A673 (cell line): Measurements from ENCODE around the gene M1AP. TPM values are rescaled to one million over a fixed set of nuclear protein-coding genes. Genes with fewer than 3 reads are reported as not detected.

Experiments
- BruUV-seq: library from RNA; stranded (reverse); fragments of 400-500 nt; replicated peaks from 2 replicates; lab custom pipeline; 2021; lab: Mats Ljungman, UMichigan
- CTCF ChIA-PET: fragments of 300-600 bp; sonication (Branson Sonifier 250); formaldehyde crosslinking; loops from one replicate; lab custom pipeline; 2022; ENCODE audit warnings: antibody characterized with exemption; lab: Charles Lee
- POLR2A ChIA-PET: fragments of 300-600 bp; sonication (Branson Sonifier 250); formaldehyde crosslinking; loops from one replicate; lab custom pipeline; 2022; ENCODE audit warnings: antibody characterized with exemption; ENCODE audit not compliant: low non-redundant PET; lab: Charles Lee
- DNase-seq: peaks from one replicate; pipeline ENCODE4 v3.0.0-alpha.2; 2015; ENCODE audit warnings: low spot score
- H3K27ac ChIP-seq: fragments of 200-600 bp; sonication (generic); 2 replicates; pipeline ENCODE4 v1.5.1; 2016; ENCODE audit warnings: mixed run types, low read depth, mild to moderate bottlenecking, mixed read lengths, antibody characterized with exemption, low read length; ENCODE audit not compliant: poor library complexity, severe bottlenecking
- H3K27me3 ChIP-seq: fragments of 200-600 bp; sonication (generic); replicated peaks from 2 replicates; pipeline ENCODE4 v1.6.1; 2017; ENCODE audit warnings: mixed run types, low read depth, mild to moderate bottlenecking, mixed read lengths, antibody characterized with exemption, low read length; ENCODE audit not compliant: insufficient read depth, poor library complexity
- H3K36me3 ChIP-seq: fragments of 200-600 bp; sonication (generic); 2 replicates; pipeline ENCODE4 v1.6.1; 2016; ENCODE audit warnings: mixed run types, mild to moderate bottlenecking, mixed read lengths, antibody characterized with exemption, low read length; ENCODE audit not compliant: insufficient read depth, poor library complexity, severe bottlenecking
- H3K4me1 ChIP-seq: fragments of 200-600 bp; sonication (generic); 2 replicates; pipeline ENCODE4 v1.6.1; 2017; ENCODE audit warnings: mixed run types, mild to moderate bottlenecking, mixed read lengths, antibody characterized with exemption, low read length; ENCODE audit not compliant: insufficient read depth, poor library complexity, severe bottlenecking
- H3K4me3 ChIP-seq: fragments of 200-600 bp; sonication (generic); 2 replicates; pipeline ENCODE4 v1.5.1; 2016; ENCODE audit warnings: low read depth, mixed run types, mild to moderate bottlenecking, mixed read lengths, low read length; ENCODE audit not compliant: poor library complexity, severe bottlenecking
- H3K9me3 ChIP-seq: fragments of 200-600 bp; sonication (generic); 2 replicates; pipeline ENCODE4 v1.6.1; 2016; ENCODE audit warnings: mixed run types, low read depth, mild to moderate bottlenecking, mixed read lengths, antibody characterized with exemption, low read length; ENCODE audit not compliant: poor library complexity, severe bottlenecking
- EZH2 ChIP-seq: fragments of 200-600 bp; sonication (generic); IDR thresholded peaks from 2 replicates; pipeline ENCODE4 v1.6.1; 2017; ENCODE audit warnings: borderline replicate concordance, low read depth, mild to moderate bottlenecking, mixed read lengths, antibody characterized with exemption, low read length; ENCODE audit not compliant: poor library complexity, severe bottlenecking
- intact Hi-C: fragments of 100-400 bp; cut with micrococcal nuclease; formaldehyde crosslinking; loops from one replicate; pipeline ENCODE4 v1.10.0; 2022; ENCODE audit not compliant: unreplicated experiment
- total RNA-seq: library from RNA; stranded (reverse); gene quantifications from 2 replicates; pipeline ENCODE4 v1.2.3, GENCODE V29; 2021
- TF ChIP-seq, protein P1 (sequence below): fragments of 300-800, 200-600 bp; sonication (generic); conservative IDR thresholded peaks from 2 replicates; pipeline ENCODE4 v1.5.1; 2017; ENCODE audit warnings: low read depth, mild to moderate bottlenecking, antibody characterized with exemption, low read length, moderate library complexity, mixed read lengths

The M1AP gene
- total RNA-seq, 1 experiment from 2014 or later, result not detected

GRCh38 chr2:74668087-74668486 is 20.0 kb upstream of the M1AP start:
- no peak for DNase-seq
- BruUV-seq, result no TSS peak
- intact Hi-C loops, result no loop called here
- no peak overlapping the region for H3K27ac ChIP-seq
- H3K9me3 ChIP-seq, result no peaks in the 10 kb centered on the region
- no peak overlapping the region for H3K4me3 ChIP-seq
- no peaks in the 10 kb centered on the region for H3K27me3 ChIP-seq
- no peaks in the 10 kb centered on the region for H3K4me1 ChIP-seq
- H3K36me3 ChIP-seq, result no peaks in the 10 kb centered on the region
- ChIA-PET CTCF (no interaction called here), POLR2A (interaction anchor here (0.6 kb wide), 1 partner anchor 411 kb away, joined by 3 read pairs; no protein-coding TSS in a partner anchor)
- no peak for TF ChIP-seq EZH2
- TF ChIP-seq, protein P1, sequence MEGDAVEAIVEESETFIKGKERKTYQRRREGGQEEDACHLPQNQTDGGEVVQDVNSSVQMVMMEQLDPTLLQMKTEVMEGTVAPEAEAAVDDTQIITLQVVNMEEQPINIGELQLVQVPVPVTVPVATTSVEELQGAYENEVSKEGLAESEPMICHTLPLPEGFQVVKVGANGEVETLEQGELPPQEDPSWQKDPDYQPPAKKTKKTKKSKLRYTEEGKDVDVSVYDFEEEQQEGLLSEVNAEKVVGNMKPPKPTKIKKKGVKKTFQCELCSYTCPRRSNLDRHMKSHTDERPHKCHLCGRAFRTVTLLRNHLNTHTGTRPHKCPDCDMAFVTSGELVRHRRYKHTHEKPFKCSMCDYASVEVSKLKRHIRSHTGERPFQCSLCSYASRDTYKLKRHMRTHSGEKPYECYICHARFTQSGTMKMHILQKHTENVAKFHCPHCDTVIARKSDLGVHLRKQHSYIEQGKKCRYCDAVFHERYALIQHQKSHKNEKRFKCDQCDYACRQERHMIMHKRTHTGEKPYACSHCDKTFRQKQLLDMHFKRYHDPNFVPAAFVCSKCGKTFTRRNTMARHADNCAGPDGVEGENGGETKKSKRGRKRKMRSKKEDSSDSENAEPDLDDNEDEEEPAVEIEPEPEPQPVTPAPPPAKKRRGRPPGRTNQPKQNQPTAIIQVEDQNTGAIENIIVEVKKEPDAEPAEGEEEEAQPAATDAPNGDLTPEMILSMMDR, result no peak

DNA sequence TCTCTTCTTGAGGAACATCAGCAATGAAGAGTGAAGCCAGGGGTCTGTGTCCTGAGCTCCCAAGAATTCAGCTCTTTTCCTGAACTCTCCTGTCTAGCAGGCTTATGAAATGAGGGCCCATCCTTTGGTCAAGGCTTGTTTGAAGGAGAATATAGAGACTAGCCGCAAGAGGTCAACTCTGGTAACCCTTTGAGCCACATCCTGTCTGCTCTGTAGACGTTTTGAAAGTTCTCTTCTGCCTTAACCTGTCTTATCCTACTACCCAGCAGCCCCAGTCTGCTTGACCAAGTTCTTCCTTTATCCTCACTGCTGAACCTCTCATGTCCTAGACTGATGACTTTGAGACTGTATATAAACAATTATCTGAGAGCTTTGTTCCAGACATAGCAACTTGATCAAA is 11.3 kb upstream of the M1AP start:
- POLR2A ChIA-PET, result no interaction called here

DNA sequence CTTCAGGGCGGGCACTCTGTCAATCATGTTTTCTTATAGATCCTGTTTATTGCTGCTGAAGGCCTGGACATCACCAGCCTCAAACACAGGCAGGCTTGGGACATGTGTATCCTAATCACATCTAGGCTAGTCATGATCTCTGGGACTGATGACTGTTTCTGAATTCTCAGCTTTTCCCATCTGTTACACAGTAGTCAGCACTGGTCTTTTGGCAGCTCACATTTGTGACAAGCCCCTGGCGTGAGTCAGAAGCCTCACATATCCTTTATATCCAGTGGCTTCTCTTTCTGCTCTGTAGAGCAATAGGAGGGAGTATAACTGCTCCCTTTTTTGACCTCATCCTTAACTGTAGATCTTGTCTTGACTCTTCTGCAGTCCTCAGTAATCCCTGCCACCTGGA is 10.4 kb upstream of the M1AP start:
- TF ChIP-seq, protein P1, result no peak
- no peak for TF ChIP-seq EZH2
- no peak overlapping the region for H3K27ac ChIP-seq
- intact Hi-C loops, result no loop called here
- no peaks in the 10 kb centered on the region for H3K9me3 ChIP-seq
- BruUV-seq, result no TSS peak
- H3K4me1 ChIP-seq, result peaks cover 4% of the 10 kb centered on the region
- ChIA-PET POLR2A (no interaction called here), CTCF (no interaction called here)
- no peaks in the 10 kb centered on the region for H3K36me3 ChIP-seq
- H3K27me3 ChIP-seq, result peaks cover 12% of the 10 kb centered on the region
- no peak overlapping the region for H3K4me3 ChIP-seq
- no peak for DNase-seq

More for the DNA sequence above, 11.3 kb upstream of the M1AP start:
- CTCF ChIA-PET, result no interaction called here
- Histone ChIP-seq H3K9me3 (no peaks in the 10 kb centered on the region), H3K4me1 (peaks cover 3% of the 10 kb centered on the region), H3K36me3 (no peaks in the 10 kb centered on the region), H3K27ac (no peak overlapping the region), H3K4me3 (no peak overlapping the region), H3K27me3 (peaks cover 12% of the 10 kb centered on the region)
- TF ChIP-seq EZH2, result no peak
- TF ChIP-seq, protein P1, result no peak
- no TSS peak for BruUV-seq
- DNase-seq, result no peak
- intact Hi-C loops, result no loop called here
